GM08714 (cell line): ENCODE data around the gene DRD1.
"Not testable (repeated sequence)": the region's sequence is repeated elsewhere in the genome, so short reads cannot be mapped to it uniquely, and the experiment has no call there.

Experiments
- H3K4me3 ChIP-seq: fragments of 200-500 bp; sonication (Bioruptor generic); 2 replicates; pipeline ENCODE4 v1.5.1; 2014; ENCODE audit warnings: mild to moderate bottlenecking, low read length, inconsistent platforms
- ZNF274 ChIP-seq: IDR thresholded peaks from 2 replicates; pipeline ENCODE4 v1.6.1; 2012; ENCODE audit warnings: mild to moderate bottlenecking, low read depth, low read length

Gene DRD1

DNA sequence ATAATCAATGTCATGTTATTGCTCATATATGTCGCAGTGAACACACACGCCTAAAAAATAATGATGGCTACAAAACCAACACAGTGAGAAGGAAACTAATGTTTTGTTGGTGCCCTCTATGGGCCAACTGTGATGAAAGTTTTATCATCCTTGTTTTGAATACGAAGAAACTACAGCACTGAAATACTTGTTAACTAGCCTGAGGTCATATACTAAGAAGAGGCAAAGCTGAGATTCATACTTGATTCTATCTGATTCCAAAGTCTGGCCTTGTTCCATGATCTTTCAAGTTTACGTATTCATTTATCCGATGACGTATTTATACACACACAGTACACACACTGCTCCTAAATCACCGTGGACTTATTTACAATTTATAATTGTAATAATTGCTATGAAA is 16.1 kb upstream of the DRD1 start:
- no peak overlapping the region for H3K4me3 ChIP-seq
- TF ChIP-seq ZNF274, result no peak

DNA sequence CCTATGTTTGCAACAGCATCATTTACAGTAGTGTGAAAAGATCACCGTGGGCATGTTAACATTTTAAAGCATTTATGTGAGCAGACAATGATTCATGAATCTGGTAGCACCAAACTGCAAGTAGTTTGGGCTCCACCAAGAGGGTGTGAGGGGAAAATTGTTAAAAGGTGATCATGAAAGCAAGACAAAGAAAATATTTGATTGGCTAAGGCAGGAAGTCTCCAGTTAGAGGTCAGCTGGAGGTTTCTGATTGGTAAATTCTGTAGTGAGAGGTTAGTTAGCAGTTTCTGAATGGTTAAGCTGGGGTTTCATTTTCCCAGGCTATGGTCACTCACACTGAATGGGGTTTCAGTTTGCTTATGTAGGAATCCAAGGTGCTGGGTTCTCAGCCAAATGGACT is 13.5 kb upstream of the DRD1 start:
- H3K4me3 ChIP-seq, result no peak overlapping the region
- TF ChIP-seq ZNF274, result no peak

DNA sequence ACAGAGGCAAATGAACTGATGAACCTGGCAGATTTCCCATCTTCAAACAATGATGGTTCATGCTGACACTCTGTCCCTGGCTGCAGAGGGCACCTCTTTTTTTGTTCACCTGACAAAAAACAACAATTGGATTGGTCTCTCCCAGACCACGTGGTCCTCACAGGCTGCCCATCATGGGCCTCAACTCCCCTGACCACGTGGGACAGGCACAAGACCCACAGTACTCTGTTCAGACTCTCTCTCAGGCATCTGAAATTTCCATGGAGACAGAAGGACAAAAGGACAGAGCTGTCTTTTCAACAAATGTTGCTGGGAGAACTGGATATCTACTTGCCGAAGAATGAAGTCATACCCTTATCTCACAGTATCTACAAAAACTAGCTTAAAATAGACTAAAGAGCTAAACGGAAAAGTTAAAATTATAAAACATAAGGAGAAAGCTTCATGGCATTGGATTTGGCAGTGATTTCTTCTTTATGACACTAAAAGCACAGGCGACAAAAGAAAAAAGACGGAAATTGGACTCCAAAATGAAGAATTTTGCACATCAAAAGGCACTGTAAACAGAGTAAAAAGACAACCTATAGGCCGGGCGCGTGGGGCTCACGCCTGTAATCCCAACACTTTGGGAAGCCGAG is 12.2 kb upstream of the DRD1 start:
- H3K4me3 ChIP-seq, result no peak overlapping the region
- no peak for TF ChIP-seq ZNF274

DNA sequence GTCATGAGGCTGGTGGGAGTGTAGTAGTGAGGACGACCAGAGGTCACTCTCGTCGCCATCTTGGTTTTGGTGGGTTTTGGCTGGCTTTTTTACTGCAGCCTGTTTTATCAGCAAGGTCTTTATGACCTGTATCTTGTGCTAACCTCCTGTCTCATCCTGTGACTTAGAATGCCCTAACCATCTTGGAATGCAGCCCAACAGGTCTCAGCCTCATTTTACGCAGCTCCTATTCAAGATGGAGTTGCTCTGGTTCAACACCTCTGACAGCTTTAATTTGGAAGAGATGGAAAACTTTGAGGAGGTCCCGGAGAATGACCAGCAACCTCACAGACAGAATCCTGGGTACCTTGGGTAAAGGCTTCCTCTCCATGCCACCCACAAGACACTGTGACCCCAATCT is 10.4 kb upstream of the DRD1 start:
- H3K4me3 ChIP-seq, result not testable (repeated sequence)

DNA sequence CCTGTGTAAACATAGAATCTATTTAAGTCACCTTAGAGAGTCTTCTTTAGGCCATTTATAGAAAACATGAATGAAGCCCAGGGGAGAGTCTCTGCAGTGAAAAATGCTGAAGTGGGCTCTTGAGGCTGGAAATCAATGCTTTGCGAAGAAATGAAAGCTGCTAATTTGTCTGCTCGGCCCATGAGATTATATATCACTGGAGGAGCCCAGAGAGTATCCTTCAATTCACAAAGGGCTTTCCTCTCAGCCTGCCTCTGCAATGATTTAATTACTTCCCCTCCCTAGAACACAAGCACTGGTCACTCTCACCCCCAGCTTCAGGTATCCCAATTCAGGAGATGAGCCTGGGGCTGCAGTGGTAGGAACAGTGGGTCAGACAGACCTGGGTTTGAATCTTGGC is 8.2 kb upstream of the DRD1 start:
- no peak for TF ChIP-seq ZNF274
- no peak overlapping the region for H3K4me3 ChIP-seq

DNA sequence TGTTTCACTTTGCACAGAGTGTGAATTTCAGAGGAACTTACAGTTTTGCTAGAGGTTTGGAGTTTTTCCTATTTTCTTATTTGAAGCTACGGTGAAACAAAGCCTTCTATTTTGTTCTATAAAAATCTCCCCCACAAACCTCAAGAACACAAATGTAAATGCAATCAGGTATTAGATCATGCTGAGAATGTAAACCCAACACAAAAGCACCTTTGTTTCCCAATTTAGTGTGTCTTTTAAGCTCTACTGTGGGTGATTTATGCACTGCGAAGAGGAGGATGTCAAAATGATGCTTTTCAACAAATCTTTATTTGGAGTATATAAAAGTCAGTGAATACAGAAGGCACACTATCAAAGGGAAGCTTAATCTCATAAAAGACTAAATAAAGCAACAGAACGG is 4.3 kb upstream of the DRD1 start:
- no peak for TF ChIP-seq ZNF274
- H3K4me3 ChIP-seq, result no peak overlapping the region

DNA sequence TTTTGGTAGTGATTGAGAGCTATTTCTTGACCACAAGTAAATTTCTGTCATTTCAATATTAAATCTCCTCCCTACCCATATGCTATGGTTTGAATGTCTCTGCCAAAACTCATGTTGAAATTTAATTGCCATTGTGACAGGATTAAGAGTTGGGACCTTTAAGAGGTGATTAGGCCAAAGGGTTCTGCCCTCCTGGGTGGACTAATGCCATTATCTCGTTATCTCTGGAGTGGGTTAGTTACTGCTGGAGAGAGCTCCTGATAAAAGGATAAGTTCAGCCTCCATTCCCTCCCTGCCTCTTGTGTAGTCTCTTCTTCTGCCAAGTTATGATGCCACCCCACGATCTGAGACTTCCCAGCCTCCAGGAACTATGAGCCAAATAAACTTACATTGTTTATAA is 3.6 kb upstream of the DRD1 start:
- no peak overlapping the region for H3K4me3 ChIP-seq
- no peak for TF ChIP-seq ZNF274

DNA sequence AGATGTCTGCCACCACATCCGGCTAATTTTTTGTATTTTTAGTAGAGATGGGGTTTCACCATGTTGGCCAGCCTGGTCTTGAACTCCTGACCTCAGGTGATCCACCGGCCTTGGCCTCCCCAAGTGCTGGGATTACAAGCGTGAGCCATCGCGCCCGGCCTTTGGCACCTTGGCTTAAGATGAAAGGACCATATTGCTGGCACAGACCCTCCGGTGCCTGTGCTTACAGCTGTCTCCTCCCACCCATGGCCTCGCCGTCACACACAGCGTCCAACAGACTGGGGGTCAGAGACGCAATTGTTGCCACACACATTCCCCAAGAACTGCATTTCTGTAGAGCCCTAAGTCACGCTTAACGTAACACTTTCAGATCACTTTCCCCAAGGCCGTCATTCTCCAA is 2.4 kb upstream of the DRD1 start:
- H3K4me3 ChIP-seq, result not testable (repeated sequence)

DNA sequence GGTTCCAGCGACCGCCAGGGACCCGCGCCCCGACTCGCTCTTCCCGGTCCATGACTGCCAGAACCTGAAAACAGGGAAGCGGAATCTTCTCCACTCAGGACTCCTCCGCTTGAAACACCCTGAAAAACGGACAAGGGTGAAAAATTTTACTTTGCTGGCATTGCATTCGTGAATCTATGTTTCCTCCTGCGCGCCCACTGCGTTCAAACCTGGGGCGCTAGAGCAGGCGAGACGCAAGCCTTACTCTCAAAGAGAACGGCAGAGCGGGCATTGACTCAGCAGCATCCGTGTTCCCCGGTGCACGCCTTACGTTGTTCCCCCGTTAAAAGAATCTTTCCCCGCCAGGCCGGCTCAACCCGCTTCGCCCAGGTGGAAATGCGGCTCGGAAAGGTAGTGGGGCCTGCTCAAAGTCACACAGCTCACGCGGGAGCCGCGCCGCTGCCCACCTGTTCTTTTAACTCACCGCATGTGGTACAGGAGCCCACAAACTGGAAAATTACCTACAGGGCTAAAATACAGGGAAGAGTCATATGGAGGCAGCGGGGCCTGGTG is 999 bp upstream of the DRD1 start:
- TF ChIP-seq ZNF274, result no peak
- no peak overlapping the region for H3K4me3 ChIP-seq

DNA sequence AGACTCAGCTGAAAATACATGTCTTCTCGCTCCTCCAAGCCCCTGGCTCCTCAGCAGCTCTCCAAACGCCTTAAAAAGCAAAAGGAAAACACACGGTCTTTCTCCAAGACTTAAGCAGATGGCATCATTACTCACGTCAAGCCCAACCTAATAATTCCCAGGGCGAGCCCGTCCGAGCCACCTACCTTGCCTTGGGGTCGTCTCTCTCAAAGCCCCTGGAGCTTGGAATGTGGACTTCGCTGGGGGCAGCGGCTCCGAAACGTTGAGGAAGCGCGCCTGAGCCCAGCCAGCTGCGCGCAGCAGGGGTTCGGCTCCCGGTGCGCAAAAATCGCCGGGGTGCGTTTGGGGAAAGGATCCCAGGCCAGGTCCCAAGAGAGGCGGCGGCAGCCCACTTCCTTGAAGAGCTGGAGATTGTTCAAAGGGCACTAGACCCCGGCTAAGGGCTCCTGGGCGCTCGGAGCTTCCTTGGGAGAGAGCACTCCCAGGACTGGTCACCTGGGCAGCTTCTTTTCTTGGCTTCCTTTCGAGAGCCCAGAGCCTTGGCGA is 395 bp downstream of the DRD1 start:
- no peak for TF ChIP-seq ZNF274
- no peak overlapping the region for H3K4me3 ChIP-seq

DNA sequence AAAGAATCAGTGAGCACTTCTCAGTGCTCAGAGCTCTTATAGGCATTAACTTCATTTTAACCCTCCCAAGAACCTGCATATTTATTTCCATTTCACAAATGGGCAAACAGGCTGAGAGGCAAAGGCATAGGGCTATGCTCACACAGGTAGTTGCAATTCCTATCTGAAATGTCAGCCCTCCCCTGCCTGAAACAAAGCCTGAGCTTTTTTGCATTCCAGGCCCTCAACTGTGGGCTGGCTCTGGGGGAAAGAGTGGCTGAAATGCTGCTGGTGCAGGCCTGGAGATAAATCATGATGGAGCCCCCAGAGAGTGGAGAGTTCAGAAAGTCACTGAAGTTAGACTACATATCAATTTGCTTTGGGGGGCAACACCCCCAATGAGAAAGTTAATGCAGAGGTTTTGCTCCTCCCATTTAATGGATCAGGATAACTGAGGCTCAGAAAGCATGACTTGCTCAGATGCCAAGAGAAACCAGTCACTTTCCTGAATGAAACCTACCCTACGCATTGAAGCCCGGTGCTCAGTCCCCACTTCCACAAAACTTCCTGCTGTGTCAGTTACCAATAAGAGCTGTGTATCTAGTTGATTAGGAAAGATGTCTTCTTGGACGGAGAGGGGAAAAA is 5.6 kb downstream of the DRD1 start:
- H3K4me3 ChIP-seq, result no peak overlapping the region
- no peak for TF ChIP-seq ZNF274

DNA sequence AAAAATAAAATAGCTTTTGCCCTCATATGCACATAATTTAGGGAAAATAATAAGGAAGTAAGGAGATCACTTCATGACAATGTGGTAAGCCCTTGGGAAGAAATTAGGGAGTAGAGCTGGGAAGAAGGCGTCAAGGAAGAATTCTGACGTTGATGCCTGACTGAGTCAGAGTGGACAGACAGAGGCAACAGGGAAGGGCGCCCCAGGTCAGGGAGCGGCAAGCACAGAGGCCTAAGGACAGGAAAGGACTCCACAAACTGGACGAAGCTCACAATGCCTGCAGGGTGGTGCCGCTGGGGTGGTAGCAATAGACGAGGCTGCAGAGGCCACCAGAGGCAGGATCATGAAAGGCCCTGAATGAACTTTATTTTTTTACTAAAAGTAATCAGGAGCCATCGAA is 7.6 kb downstream of the DRD1 start:
- H3K4me3 ChIP-seq, result no peak overlapping the region
- TF ChIP-seq ZNF274, result no peak

DNA sequence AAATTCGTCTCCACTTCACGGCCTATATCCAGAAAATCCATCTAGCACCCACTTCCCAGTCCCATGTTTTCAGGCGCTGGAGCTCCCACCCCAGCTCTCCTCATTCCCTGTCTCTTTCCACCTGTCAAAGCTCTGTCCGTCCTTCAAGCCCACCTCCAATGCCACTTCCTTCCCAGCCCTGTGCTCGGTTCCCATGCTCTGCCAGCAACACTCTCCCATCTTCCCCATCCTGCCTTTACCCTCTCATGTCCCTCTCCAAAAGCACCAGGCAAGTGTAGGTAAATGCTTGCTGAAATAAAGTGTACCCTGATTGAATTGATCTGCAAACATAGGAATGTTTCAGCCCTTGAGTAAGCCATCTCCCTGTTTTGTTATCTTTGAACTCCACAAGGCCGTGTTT is 9.2 kb downstream of the DRD1 start:
- no peak overlapping the region for H3K4me3 ChIP-seq
- TF ChIP-seq ZNF274, result no peak

DNA sequence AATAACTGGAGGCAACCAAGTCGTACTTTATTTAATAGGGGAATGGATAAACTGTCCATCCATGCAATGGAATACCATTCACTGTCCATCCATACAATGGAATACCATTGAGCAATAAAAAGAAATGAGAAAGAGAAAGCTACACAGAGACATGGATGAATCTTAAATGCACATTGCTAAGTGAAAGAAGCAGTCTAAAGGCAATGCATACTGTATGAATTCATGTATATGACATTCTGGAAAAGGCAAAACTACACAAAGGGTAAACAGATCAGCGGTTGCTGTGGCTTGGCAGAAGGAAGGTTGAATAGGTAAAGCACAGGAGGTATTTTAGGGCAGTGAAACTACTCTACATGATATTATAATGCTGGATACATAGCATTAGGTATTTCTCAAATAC is 16.2 kb downstream of the DRD1 start:
- no peak overlapping the region for H3K4me3 ChIP-seq
- TF ChIP-seq ZNF274, result no peak

DNA sequence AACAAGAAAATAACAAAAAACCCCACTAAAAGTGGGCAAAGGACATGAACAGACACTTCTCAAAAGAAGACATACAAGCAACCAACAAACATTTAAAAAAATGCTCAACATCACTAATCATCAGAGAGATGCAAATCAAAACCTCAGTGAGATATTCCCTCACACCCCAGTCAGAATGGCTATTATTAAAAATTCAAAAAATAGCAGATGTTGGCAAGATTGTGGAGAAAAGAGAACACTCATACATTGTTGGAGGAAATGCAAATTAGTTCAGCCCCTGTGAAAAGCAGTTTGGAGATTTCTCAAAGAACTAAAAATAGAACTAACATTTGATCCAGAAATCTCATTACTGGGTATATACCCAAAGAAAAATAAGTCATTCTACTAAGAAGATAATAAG is 19.4 kb downstream of the DRD1 start:
- H3K4me3 ChIP-seq, result not testable (repeated sequence)

DNA sequence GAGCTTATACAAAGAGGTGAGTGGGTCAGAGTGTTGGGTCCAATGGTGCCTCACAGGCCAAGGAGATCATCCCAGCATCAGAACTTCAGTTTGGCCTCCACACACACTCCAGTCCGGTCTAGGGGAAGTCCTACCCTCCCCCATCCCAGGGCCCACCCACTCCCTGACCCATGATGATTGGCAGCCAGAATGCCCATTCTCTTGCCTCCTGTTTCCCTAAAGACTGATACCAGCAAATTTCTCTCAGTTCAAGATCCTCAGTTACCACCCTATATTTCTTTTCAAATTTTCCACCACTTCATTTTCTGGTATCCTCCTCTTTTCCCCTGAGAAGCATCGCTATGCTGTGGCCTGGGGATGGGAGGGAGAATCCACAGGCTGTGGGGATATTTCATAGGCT is 21.9 kb downstream of the DRD1 start:
- H3K4me3 ChIP-seq, result no peak overlapping the region
- TF ChIP-seq ZNF274, result no peak
